Prostate gland (tissue), 2 donors: ENCODE measurements around the gene ZNF12.

Experiments used
- CTCF ChIP-seq, 4 experiments: fragments of 200-600 bp in 2 of 4; fragments of 450-650 bp in 2 of 4; sonication (generic) in 2 of 4; IDR thresholded peaks; 1 replicate in 3 of 4; 2 replicates in 1 of 4; pipeline ENCODE4 v1.5.1; 2016 to 2019; ENCODE audit warnings: antibody characterized with exemption in 4 of 4, mild to moderate bottlenecking in 2 of 4, moderate library complexity in 2 of 4
- POLR2A ChIP-seq: fragments of 450-650 bp; IDR thresholded peaks from one replicate; pipeline ENCODE4 v1.6.1; 2016; ENCODE audit warnings: antibody characterized with exemption, mild to moderate bottlenecking
- POLR2AphosphoS5 ChIP-seq: sonication (generic); formaldehyde crosslinking; IDR thresholded peaks from one replicate; pipeline ENCODE4 v1.6.1; 2017; ENCODE audit warnings: antibody characterized with exemption

GRCh38 chr7:6680146-6680545, 26.6 kb downstream of the ZNF12 start:
- TF ChIP-seq CTCF (IDR thresholded peaks at IDR 0.05) (no peak), POLR2A (no peak), POLR2AphosphoS5 (no peak)
